ENCODE results near the gene MYO1G.

DNA sequence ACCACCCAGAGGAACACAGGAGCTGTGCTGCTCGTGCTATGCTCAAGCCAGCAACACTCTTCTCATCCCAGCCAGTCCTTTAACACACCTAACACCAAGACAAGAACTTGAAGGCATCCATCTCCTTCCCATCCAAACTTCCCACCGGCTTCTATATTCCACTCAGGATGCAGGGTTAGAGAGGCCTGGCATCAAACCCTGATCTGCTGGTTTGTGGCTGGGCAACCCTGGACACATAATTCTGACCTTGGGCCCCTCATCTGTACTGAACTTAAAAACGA lies 5.6 kb upstream of the MYO1G start:
- no peak for TF ChIP-seq CTCF (conservative IDR thresholded peaks at IDR 0.05; ENCODE audit: low read length)
- TF ChIP-seq EZH2phosphoT487 (IDR thresholded peaks at IDR 0.05; ENCODE audit: borderline replicate concordance), result no peak

Measured in Loucy (cell line).